Urinary bladder (tissue), 4 donors: ENCODE results near the gene ZNF14. TPM values are rescaled to one million over a fixed set of nuclear protein-coding genes. Genes with fewer than 3 reads are reported as not detected.
A peak's percentile ranks its signal among the peaks of the same experiment; 100 is the strongest.
"Not testable (repeated sequence)": the region's sequence is repeated elsewhere in the genome, so short reads cannot be mapped to it uniquely, and the experiment has no call there.

Source experiments
- DNase-seq: peaks from one replicate; pipeline ENCODE4 v3.0.0-alpha.2; 2015; ENCODE audit errors: extremely low spot score
- H3K27ac ChIP-seq: one replicate; pipeline ENCODE4 v1.5.1; 2013; ENCODE audit warnings: low read depth, mild to moderate bottlenecking, moderate library complexity
- H3K36me3 ChIP-seq: one replicate; pipeline ENCODE4 v1.6.1; 2013; ENCODE audit warnings: mild to moderate bottlenecking, moderate library complexity; ENCODE audit not compliant: insufficient read depth
- H3K4me1 ChIP-seq: one replicate; pipeline ENCODE4 v1.6.1; 2013; ENCODE audit warnings: mild to moderate bottlenecking, moderate library complexity; ENCODE audit not compliant: insufficient read depth
- H3K4me3 ChIP-seq: one replicate; pipeline ENCODE4 v1.5.1; 2013; ENCODE audit warnings: low read depth, low read length
- WGBS: extraction: QIAGEN DNeasy Blood & Tissue Kit; methylation state at CpG from one replicate; pipeline ENCODE4 v1.1.7; 2013; 5-methylcytosine and 5-hydroxymethylcytosine counted together
- polyA plus RNA-seq: library from polyadenylated mRNA; stranded (reverse); fragments of 200-250 nt; gene quantifications from one replicate; pipeline ENCODE4 v1.2.3, GENCODE V29; 2013
- total RNA-seq: library from RNA; depleted of rRNA; stranded (reverse); fragments of >200 nt; gene quantifications from one replicate; pipeline ENCODE4 v1.2.3, GENCODE V29; 2014
- donor health status: healthy with polysubstance abuse.
- donor health status: healthy.

Gene ZNF14
- total and polyA plus RNA-seq, 2 donors, result 5.0 to 30.1 TPM

- not testable (repeated sequence) for H3K36me3 ChIP-seq, H3K4me1 ChIP-seq, H3K4me3 ChIP-seq, H3K27ac ChIP-seq, DNase-seq
- WGBS, result 97% methylated on average over 10 of the region's 10 CpGs
Observed at GRCh38 chr19:19689023-19689422, 43.9 kb downstream of the ZNF14 start.

- H3K36me3 ChIP-seq, result no peaks in the 10 kb centered on the region
- WGBS, result 97% methylated on average over 3 of the region's 3 CpGs
- H3K4me3 ChIP-seq, result no peak overlapping the region
- H3K4me1 ChIP-seq, result no peaks in the 10 kb centered on the region
- no peak for DNase-seq
- H3K27ac ChIP-seq, result no peak overlapping the region
Observed at GRCh38 chr19:19687090-19687489, 45.8 kb downstream of the ZNF14 start.

DNA sequence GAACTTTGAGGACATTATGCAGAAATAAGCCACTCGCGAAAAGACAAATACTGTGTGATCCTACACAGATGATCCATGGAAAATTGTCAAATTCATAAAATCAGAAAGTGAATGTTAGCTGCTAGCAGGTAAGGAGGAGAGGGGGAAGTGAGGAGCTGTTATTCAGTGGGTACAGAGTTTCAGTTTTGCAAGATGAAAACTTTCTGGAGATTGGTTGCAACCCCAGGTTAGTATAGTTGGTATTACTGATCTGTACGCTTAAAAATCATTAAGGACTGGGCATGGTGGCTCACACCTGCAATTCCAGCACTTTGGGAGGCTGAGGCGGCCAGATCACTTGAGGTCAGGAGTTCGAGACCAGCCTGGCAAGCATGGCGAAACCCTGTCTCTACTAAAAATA lies 46.3 kb downstream of the ZNF14 start:
- Histone ChIP-seq H3K4me3 (no peak overlapping the region), H3K27ac (no peak overlapping the region), H3K36me3 (no peaks in the 10 kb centered on the region), H3K4me1 (no peaks in the 10 kb centered on the region)
- DNase-seq, result no peak
- WGBS, result 95% methylated on average over 6 of the region's 6 CpGs

GRCh38 chr19:19686119-19686518 lies 46.8 kb downstream of the ZNF14 start:
- H3K36me3 ChIP-seq, H3K4me3 ChIP-seq, H3K4me1 ChIP-seq, DNase-seq, H3K27ac ChIP-seq: not testable (repeated sequence)
- 98% methylated on average over 15 of the region's 15 CpGs for WGBS

DNA sequence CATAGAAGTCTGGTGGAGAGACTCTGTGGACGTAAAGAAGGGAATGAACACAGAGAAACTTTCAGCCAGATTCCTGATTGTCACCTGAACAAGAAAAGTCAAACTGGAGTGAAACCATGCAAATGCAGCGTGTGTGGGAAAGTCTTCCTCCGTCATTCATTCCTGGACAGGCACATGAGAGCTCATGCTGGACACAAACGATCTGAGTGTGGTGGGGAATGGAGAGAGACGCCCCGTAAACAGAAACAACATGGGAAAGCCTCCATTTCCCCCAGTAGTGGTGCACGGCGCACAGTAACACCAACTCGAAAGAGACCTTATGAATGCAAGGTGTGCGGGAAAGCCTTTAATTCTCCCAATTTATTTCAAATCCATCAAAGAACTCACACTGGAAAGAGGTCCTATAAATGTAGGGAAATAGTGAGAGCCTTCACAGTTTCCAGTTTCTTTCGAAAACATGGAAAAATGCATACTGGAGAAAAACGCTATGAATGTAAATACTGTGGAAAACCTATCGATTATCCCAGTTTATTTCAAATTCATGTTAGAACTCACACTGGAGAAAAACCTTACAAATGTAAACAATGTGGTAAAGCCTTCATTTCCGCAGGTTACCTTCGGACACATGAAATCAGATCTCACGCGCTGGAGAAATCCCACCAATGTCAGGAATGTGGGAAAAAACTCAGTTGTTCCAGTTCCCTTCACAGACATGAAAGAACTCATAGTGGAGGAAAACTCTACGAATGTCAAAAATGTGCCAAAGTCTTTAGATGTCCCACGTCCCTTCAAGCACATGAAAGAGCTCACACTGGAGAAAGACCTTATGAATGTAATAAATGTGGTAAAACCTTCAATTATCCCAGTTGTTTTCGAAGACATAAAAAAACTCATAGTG lies 53.5 kb downstream of the ZNF14 start:
- Histone ChIP-seq H3K36me3 (peaks cover 7% of the 10 kb centered on the region), H3K4me3 (no peak overlapping the region), H3K27ac (no peak overlapping the region), H3K4me1 (no peaks in the 10 kb centered on the region)
- 97% methylated on average over 20 of the region's 20 CpGs for WGBS
- no peak for DNase-seq

DNA sequence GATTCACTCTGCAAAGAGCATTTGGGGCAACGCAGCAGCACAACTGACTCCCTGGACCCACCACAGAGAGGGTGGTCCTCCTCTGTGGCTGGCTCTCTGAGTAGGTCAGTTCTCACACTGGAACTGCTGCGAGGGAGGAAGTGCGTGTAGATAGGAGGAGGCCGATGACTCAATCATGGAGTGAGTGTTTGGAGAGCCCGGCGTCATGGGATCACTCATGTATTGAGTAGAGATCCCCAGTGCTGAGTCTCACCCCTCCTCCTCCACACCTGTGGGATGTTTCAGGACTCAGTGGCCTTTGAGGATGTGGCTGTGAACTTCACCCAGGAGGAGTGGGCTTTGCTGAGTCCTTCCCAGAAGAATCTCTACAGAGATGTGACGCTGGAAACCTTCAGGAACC lies 55.3 kb downstream of the ZNF14 start:
- H3K4me1 ChIP-seq, result no peaks in the 10 kb centered on the region
- WGBS, result 96% methylated on average over 7 of the region's 7 CpGs
- no peak overlapping the region for H3K4me3 ChIP-seq
- no peak for DNase-seq
- peaks cover 7% of the 10 kb centered on the region for H3K36me3 ChIP-seq
- H3K27ac ChIP-seq, result no peak overlapping the region

- H3K4me1 ChIP-seq, result peaks cover 2% of the 10 kb centered on the region
- 98% methylated on average over 6 of the region's 6 CpGs for WGBS
Observed at GRCh38 chr19:19674315-19674714, 58.6 kb downstream of the ZNF14 start.

DNA sequence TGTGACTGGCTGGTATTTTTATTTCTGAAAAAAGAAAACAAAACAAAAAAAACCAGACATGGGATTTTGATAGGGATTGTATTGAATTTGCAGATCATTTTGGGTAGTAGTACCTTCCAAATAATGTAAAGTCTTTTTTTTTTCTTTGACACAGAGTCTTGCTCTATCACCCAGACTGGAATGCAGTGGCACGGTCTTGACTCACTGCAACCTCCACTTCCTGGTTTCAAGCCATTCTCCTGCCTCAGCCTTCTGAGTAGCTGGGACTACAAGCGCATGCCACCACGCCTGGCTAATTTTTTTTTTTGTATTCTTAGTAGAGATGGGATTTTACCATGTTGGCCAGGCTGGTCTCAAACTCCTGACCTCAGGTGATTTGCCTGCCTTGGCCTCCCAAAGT lies 60.1 kb downstream of the ZNF14 start:
- no peaks in the 10 kb centered on the region for H3K36me3 ChIP-seq
- H3K4me3 ChIP-seq, result no peak overlapping the region
- no peak for DNase-seq
- peaks cover 4% of the 10 kb centered on the region for H3K4me1 ChIP-seq
- 95% methylated on average over 3 of the region's 3 CpGs for WGBS
- no peak overlapping the region for H3K27ac ChIP-seq

More at GRCh38 chr19:19674315-19674714, 58.6 kb downstream of the ZNF14 start:
- Histone ChIP-seq H3K27ac (no peak overlapping the region), H3K4me3 (no peak overlapping the region), H3K36me3 (peaks cover 5% of the 10 kb centered on the region)
- no peak for DNase-seq

- Histone ChIP-seq H3K4me1 (peaks cover 4% of the 10 kb centered on the region), H3K4me3 (no peak overlapping the region), H3K36me3 (no peaks in the 10 kb centered on the region), H3K27ac (no peak overlapping the region)
- no peak for DNase-seq
- 72% methylated on average over 10 of the region's 10 CpGs for WGBS
Observed at GRCh38 chr19:19670070-19670551, 62.8 kb downstream of the ZNF14 start.

GRCh38 chr19:19668230-19669012 lies 64.5 kb downstream of the ZNF14 start, which contains the start of gene ZNF101:
Gene ZNF101 (plus strand): TSS chr19:19668839. CDS start chr19:19668964, 125 bp downstream.
- peak within 1 kb of the TSS; percentile 86 for H3K27ac ChIP-seq
- H3K4me1 ChIP-seq, result peaks cover 4% of the 10 kb centered on the region
- H3K36me3 ChIP-seq, result no peaks in the 10 kb centered on the region
- peak; percentile 71 for DNase-seq
- 4% methylated on average over 36 of the region's 36 CpGs for WGBS
- peak within 1 kb of the TSS; percentile 99 for H3K4me3 ChIP-seq

- not testable (repeated sequence) for H3K27ac ChIP-seq, DNase-seq, H3K4me1 ChIP-seq, H3K4me3 ChIP-seq, H3K36me3 ChIP-seq
- WGBS, result 97% methylated on average over 22 of the region's 22 CpGs
Observed at GRCh38 chr19:19665420-19665948, 67.4 kb downstream of the ZNF14 start.

DNA sequence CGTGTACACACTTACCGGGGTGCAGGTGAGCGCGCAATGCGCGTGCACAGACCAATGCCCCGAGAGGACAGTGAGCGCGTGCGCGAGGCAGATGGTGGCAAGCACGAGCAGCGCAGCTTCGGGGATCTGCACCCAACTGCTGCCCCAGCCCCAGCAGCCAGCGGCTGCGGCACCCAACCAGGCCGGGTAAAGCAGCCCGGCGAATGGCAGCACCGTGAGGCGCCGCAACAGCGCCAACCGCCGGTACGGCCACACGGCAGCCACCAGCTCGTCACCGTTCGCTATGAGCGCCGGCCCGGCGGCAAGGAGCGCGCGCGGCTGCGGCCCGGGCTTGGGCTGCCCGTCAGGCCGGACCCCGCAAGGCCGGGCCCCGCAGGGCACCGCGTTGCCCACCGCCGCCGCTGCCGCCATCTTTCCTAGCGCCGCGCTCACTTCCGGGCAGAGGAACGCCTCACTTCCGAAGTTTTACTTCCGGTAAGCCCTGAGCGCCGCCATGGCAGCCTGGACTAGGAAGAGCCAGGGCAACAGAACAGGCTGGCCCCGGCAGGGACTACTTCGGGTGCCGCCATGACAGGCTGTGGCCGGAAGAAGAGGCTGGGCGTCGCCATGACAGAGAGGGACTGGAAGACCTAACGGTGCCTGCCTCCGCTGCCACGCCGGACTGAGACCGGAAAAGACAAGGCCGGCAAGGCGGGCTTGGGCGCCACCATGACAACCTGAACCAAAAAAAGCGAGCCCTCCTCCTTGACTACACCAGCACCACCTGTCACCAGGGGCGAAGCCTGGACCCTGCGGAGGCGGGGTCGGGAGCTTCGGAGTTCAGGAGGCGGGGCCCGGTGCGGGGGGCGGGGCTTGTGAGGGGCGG lies 69.4 kb downstream of the ZNF14 start, which contains the start of gene ATP13A1:
Gene ATP13A1, minus strand, starts transcription at position 421 of the 865 bp plus-strand sequence. Its CDS starts 10 bp downstream, at position 411.
- Histone ChIP-seq H3K27ac (peak within 1 kb of the TSS; percentile 84), H3K4me1 (no peaks in the 10 kb centered on the region), H3K4me3 (peak within 1 kb of the TSS; percentile 81), H3K36me3 (peaks cover 2% of the 10 kb centered on the region)
- peak; percentile 94 for DNase-seq
- under 1% methylated on average over 85 of the region's 85 CpGs for WGBS

DNA sequence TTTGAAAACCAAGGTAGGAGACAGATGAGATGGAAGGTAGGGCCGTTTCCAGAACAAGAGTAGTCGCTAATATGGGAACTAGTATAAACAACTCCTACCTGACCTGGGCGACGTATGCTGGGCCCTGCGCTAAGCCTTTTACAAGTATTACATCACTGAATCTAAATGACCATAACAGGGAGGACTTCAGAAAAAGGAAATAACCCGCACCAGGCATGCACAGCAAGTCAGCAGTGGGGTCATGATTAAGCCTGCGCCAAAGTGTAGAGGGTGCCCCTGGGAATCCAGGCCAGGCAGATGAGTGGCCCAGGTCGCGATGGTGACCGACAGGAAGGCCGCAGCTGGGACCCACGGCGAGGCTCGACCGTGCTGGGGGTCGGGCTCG lies 70.0 kb downstream of the ZNF14 start:
- peaks cover 2% of the 10 kb centered on the region for H3K36me3 ChIP-seq
- peak overlapping the region; percentile 81 for H3K4me3 ChIP-seq
- no peak for DNase-seq
- H3K27ac ChIP-seq, result peak overlapping the region; percentile 11
- H3K4me1 ChIP-seq, result no peaks in the 10 kb centered on the region
- WGBS, result 6% methylated on average over 17 of the region's 17 CpGs
